KMS-11 (cell line): ENCODE measurements around the gene HSP90AB1.

Experiments
- H2AFZ ChIP-seq: fragments of 200-600 bp; sonication (generic); 2 replicates; pipeline ENCODE4 v1.6.1; 2016; ENCODE audit warnings: antibody characterized with exemption, mixed run types, low read depth
- H3K27ac ChIP-seq: fragments of 200-600 bp; sonication (generic); 2 replicates; pipeline ENCODE4 v1.6.1; 2016; ENCODE audit warnings: mild to moderate bottlenecking, mixed run types
- H3K27me3 ChIP-seq: fragments of 200-600 bp; sonication (generic); 2 replicates; pipeline ENCODE4 v1.6.1; 2017; ENCODE audit warnings: mild to moderate bottlenecking, low read depth, mixed run types, moderate library complexity; ENCODE audit not compliant: insufficient read depth
- H3K36me3 ChIP-seq: fragments of 200-600 bp; sonication (generic); 2 replicates; pipeline ENCODE4 v1.6.1; 2017; ENCODE audit warnings: mild to moderate bottlenecking, mixed run types; ENCODE audit not compliant: insufficient read depth
- H3K4me1 ChIP-seq: fragments of 200-600 bp; sonication (generic); 2 replicates; pipeline ENCODE4 v1.6.1; 2016; ENCODE audit warnings: mild to moderate bottlenecking, low read depth, mixed run types; ENCODE audit not compliant: poor library complexity, severe bottlenecking
- H3K4me2 ChIP-seq: fragments of 200-600 bp; sonication (generic); 2 replicates; pipeline ENCODE4 v1.7.0; 2016; ENCODE audit warnings: mild to moderate bottlenecking, mixed run types
- H3K4me3 ChIP-seq: fragments of 200-600 bp; sonication (generic); IDR thresholded peaks from 2 replicates; pipeline ENCODE4 v1.6.1; 2017; ENCODE audit warnings: low read depth, low read length, mixed read lengths; ENCODE audit not compliant: insufficient read depth
- H3K79me2 ChIP-seq: fragments of 200-600 bp; sonication (generic); 2 replicates; pipeline ENCODE4 v1.6.1; 2016; ENCODE audit warnings: low read depth, mixed run types; ENCODE audit not compliant: insufficient read depth
- H3K9ac ChIP-seq: fragments of 200-600 bp; sonication (generic); 2 replicates; pipeline ENCODE4 v1.6.1; 2016; ENCODE audit warnings: mild to moderate bottlenecking, mixed run types
- H4K20me1 ChIP-seq: fragments of 200-600 bp; sonication (generic); 2 replicates; pipeline ENCODE4 v1.6.1; 2016; ENCODE audit warnings: mild to moderate bottlenecking, mixed run types; ENCODE audit not compliant: insufficient read depth
- TF ChIP-seq, protein P1 (sequence below): fragments of 200-600 bp; sonication (generic); conservative IDR thresholded peaks from 2 replicates; pipeline ENCODE4 v1.6.1; 2017; ENCODE audit warnings: low read depth, mild to moderate bottlenecking, antibody characterized with exemption, low read length, moderate library complexity, mixed read lengths

Gene HSP90AB1

GRCh38 chr6:44237021-44237812 is 9.7 kb upstream of the HSP90AB1 start:
- TF ChIP-seq, protein P1, sequence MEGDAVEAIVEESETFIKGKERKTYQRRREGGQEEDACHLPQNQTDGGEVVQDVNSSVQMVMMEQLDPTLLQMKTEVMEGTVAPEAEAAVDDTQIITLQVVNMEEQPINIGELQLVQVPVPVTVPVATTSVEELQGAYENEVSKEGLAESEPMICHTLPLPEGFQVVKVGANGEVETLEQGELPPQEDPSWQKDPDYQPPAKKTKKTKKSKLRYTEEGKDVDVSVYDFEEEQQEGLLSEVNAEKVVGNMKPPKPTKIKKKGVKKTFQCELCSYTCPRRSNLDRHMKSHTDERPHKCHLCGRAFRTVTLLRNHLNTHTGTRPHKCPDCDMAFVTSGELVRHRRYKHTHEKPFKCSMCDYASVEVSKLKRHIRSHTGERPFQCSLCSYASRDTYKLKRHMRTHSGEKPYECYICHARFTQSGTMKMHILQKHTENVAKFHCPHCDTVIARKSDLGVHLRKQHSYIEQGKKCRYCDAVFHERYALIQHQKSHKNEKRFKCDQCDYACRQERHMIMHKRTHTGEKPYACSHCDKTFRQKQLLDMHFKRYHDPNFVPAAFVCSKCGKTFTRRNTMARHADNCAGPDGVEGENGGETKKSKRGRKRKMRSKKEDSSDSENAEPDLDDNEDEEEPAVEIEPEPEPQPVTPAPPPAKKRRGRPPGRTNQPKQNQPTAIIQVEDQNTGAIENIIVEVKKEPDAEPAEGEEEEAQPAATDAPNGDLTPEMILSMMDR, result no peak
- H3K27me3 ChIP-seq, result no peaks in the 10 kb centered on the region
- H3K4me2 ChIP-seq, result peak overlapping the region; percentile 39
- H3K4me3 ChIP-seq, result no peak overlapping the region
- H3K79me2 ChIP-seq, result no peaks in the 10 kb centered on the region
- H4K20me1 ChIP-seq, result no peaks in the 10 kb centered on the region
- no peaks in the 10 kb centered on the region for H3K36me3 ChIP-seq
- H3K9ac ChIP-seq, result peak overlapping the region; percentile 62
- peak overlapping the region; percentile 55 for H3K27ac ChIP-seq
- peak overlapping the region; percentile 52; the same call in 1 of the 2 replicates for H2AFZ ChIP-seq
- peaks cover 14% of the 10 kb centered on the region for H3K4me1 ChIP-seq

GRCh38 chr6:44237813-44238433 is 9.0 kb upstream of the HSP90AB1 start:
- H3K36me3 ChIP-seq, result no peaks in the 10 kb centered on the region
- H3K27ac ChIP-seq, result peak overlapping the region; percentile 55
- H2AFZ ChIP-seq, result peak overlapping the region; percentile 52
- TF ChIP-seq, protein P1, result peak; percentile 95
- peaks cover 14% of the 10 kb centered on the region for H3K4me1 ChIP-seq
- H4K20me1 ChIP-seq, result no peaks in the 10 kb centered on the region
- no peak overlapping the region for H3K4me3 ChIP-seq
- H3K4me2 ChIP-seq, result peak overlapping the region; percentile 39; the same call in 1 of the 2 replicates
- no peaks in the 10 kb centered on the region for H3K79me2 ChIP-seq
- peak overlapping the region; percentile 62 for H3K9ac ChIP-seq
- H3K27me3 ChIP-seq, result no peaks in the 10 kb centered on the region

- no peak overlapping the region for H3K4me2 ChIP-seq
- TF ChIP-seq, protein P1, result no peak
- H3K36me3 ChIP-seq, result no peaks in the 10 kb centered on the region
- no peak overlapping the region for H3K9ac ChIP-seq
- H3K4me3 ChIP-seq, result no peak overlapping the region
- H3K4me1 ChIP-seq, result peaks cover 14% of the 10 kb centered on the region
- no peak overlapping the region for H2AFZ ChIP-seq
- H3K27me3 ChIP-seq, result no peaks in the 10 kb centered on the region
- H3K27ac ChIP-seq, result no peak overlapping the region
- H3K79me2 ChIP-seq, result no peaks in the 10 kb centered on the region
- no peaks in the 10 kb centered on the region for H4K20me1 ChIP-seq
Measured at GRCh38 chr6:44238687-44239350, 8.1 kb upstream of the HSP90AB1 start.

DNA sequence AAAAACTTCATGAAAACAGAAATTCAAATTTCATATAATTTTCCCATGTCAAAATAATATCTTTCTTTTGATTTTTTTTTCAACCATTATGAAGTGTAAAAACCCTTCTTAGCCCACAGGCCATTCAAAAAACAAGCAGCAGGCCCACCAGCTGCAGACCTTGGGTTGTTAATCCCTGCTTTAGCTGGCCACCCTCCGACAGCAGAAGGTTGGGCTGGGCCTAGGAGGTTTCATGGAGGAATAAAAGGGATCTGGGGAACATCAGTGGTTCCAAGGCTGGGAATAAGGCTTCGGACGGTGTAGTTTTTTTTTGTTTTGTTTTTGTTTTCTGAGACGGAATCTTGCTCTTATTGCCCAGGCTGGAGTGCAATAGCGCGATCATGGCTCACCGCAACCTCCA is 3.6 kb upstream of the HSP90AB1 start:
- peaks cover 15% of the 10 kb centered on the region for H3K79me2 ChIP-seq
- H3K4me2 ChIP-seq, result no peak overlapping the region
- H3K27me3 ChIP-seq, result no peaks in the 10 kb centered on the region
- peaks cover 7% of the 10 kb centered on the region; the same call in 1 of the 2 replicates for H3K36me3 ChIP-seq
- H3K4me1 ChIP-seq, result peaks cover 17% of the 10 kb centered on the region
- no peak overlapping the region for H3K27ac ChIP-seq
- no peak overlapping the region for H3K4me3 ChIP-seq
- H3K9ac ChIP-seq, result no peak overlapping the region
- peaks cover 10% of the 10 kb centered on the region for H4K20me1 ChIP-seq
- TF ChIP-seq, protein P1, result no peak
- no peak overlapping the region for H2AFZ ChIP-seq
